Activated CD4-positive, alpha-beta memory T cell treated with anti-CD3 and anti-CD28 coated beads, Interleukin-2, amount 10 ng/mL, durations not matched to agents 7 days and 5 days (primary cell): ENCODE measurements around the gene PCSK6. TPM values are rescaled to one million over a fixed set of nuclear protein-coding genes. Genes with fewer than 3 reads are reported as not detected.
A peak's percentile ranks its signal among the peaks of the same experiment; 100 is the strongest.

ENCODE experiments used
- CTCF ChIA-PET: fragments of 350-600 bp; sonication (Branson Sonifier 250); formaldehyde crosslinking; loops from one replicate; lab custom pipeline; 2021; ENCODE audit warnings: antibody characterized with exemption, inconsistent platforms; lab: Charles Lee
- POLR2A ChIA-PET: fragments of 350-600 bp; sonication (Branson Sonifier 250); formaldehyde crosslinking; loops from one replicate; lab custom pipeline; 2021; ENCODE audit warnings: antibody characterized with exemption; lab: Charles Lee
- DNase-seq: peaks from one replicate; pipeline ENCODE4 v3.0.0-alpha.2; 2020
- H3K27ac Mint-ChIP-seq: one replicate; pipeline ENCODE4 v1.8.0; 2021; ENCODE audit warnings: mild to moderate bottlenecking, mixed read lengths
- H3K27me3 Mint-ChIP-seq: one replicate; pipeline ENCODE4 v1.8.0; 2021; ENCODE audit warnings: mixed read lengths
- H3K36me3 Mint-ChIP-seq: one replicate; pipeline ENCODE4 v1.8.0; 2021; ENCODE audit warnings: low read depth, mixed read lengths
- H3K4me1 Mint-ChIP-seq: one replicate; pipeline ENCODE4 v1.8.0; 2021; ENCODE audit warnings: mixed read lengths
- H3K4me3 Mint-ChIP-seq: one replicate; pipeline ENCODE4 v1.8.0; 2021; ENCODE audit warnings: mild to moderate bottlenecking, mixed read lengths
- H3K9me3 Mint-ChIP-seq: one replicate; pipeline ENCODE4 v1.8.0; 2021; ENCODE audit warnings: mixed read lengths
- total RNA-seq, 2 experiments: library from RNA; stranded (reverse); gene quantifications; one replicate each; pipeline ENCODE4 v1.2.3, GENCODE V29; 2021

Gene PCSK6
- total RNA-seq, 2 experiments from 2014 or later, result 0.53 to 0.58 TPM

- peak overlapping the region; percentile 78 for H3K27ac Mint-ChIP-seq
- H3K4me3 Mint-ChIP-seq, result no peak overlapping the region
- H3K9me3 Mint-ChIP-seq, result peaks cover 9% of the 10 kb centered on the region
- H3K27me3 Mint-ChIP-seq, result peaks cover 3% of the 10 kb centered on the region
- ChIA-PET CTCF (interaction anchor here (3.6 kb wide), 1 partner anchor 11 kb away, joined by 30 read pairs; no protein-coding TSS in a partner anchor), POLR2A (interaction anchor here (1.3 to 2.1 kb wide), 2 partner anchors 11 to 38 kb away, joined by 5 to 8 read pairs; no protein-coding TSS in a partner anchor)
- no peak for DNase-seq
- peaks cover 17% of the 10 kb centered on the region for H3K36me3 Mint-ChIP-seq
- H3K4me1 Mint-ChIP-seq, result peaks cover 17% of the 10 kb centered on the region
Observed at GRCh38 chr15:101332061-101332467, 157.4 kb downstream of the PCSK6 start.

DNA sequence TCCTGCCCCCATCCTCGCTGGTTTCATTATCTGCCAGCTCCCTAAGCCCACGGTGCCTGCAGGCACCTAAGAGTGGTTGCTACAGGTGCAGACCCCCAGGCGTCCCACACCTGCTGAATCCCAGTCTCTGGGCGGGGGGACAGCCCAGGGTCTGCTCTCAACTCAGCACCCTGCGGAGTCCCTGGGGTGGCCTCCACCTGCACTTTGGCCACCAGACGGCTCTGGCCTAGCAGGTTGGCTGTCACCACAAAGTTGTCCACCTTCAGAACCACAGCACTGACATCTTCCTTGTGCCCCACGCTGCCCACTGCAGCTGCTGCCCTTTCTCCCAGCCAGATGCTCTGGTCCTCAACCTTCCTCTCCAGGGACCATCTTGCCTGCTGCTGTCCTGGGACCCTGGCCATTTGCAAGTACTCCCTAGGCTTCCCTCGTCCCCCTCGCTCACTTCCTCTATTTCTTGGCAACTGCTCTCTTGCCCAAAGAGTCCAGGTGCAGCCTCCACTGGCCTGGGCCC lies 159.6 kb downstream of the PCSK6 start:
- Mint-ChIP-seq H3K36me3 (peaks cover 13% of the 10 kb centered on the region), H3K9me3 (peaks cover 3% of the 10 kb centered on the region), H3K27ac (no peak overlapping the region), H3K27me3 (peaks cover 3% of the 10 kb centered on the region), H3K4me3 (no peak overlapping the region), H3K4me1 (peaks cover 13% of the 10 kb centered on the region)
- CTCF ChIA-PET, result no interaction called here
- DNase-seq, result no peak
- POLR2A ChIA-PET, result no interaction called here

GRCh38 chr15:101329309-101329863 lies 160.1 kb downstream of the PCSK6 start:
- CTCF ChIA-PET, result no interaction called here
- DNase-seq, result no peak
- Mint-ChIP-seq H3K27me3 (peaks cover 3% of the 10 kb centered on the region), H3K9me3 (peaks cover 3% of the 10 kb centered on the region), H3K27ac (no peak overlapping the region), H3K4me1 (peaks cover 8% of the 10 kb centered on the region), H3K36me3 (peaks cover 9% of the 10 kb centered on the region), H3K4me3 (no peak overlapping the region)
- POLR2A ChIA-PET, result no interaction called here

- H3K27ac Mint-ChIP-seq, result no peak overlapping the region
- no peaks in the 10 kb centered on the region for H3K4me1 Mint-ChIP-seq
- POLR2A ChIA-PET, result no interaction called here
- no peak overlapping the region for H3K4me3 Mint-ChIP-seq
- peaks cover 3% of the 10 kb centered on the region for H3K27me3 Mint-ChIP-seq
- H3K9me3 Mint-ChIP-seq, result no peaks in the 10 kb centered on the region
- CTCF ChIA-PET, result no interaction called here
- DNase-seq, result no peak
- peaks cover 2% of the 10 kb centered on the region for H3K36me3 Mint-ChIP-seq
Observed at GRCh38 chr15:101328001-101328400, 161.5 kb downstream of the PCSK6 start.

DNA sequence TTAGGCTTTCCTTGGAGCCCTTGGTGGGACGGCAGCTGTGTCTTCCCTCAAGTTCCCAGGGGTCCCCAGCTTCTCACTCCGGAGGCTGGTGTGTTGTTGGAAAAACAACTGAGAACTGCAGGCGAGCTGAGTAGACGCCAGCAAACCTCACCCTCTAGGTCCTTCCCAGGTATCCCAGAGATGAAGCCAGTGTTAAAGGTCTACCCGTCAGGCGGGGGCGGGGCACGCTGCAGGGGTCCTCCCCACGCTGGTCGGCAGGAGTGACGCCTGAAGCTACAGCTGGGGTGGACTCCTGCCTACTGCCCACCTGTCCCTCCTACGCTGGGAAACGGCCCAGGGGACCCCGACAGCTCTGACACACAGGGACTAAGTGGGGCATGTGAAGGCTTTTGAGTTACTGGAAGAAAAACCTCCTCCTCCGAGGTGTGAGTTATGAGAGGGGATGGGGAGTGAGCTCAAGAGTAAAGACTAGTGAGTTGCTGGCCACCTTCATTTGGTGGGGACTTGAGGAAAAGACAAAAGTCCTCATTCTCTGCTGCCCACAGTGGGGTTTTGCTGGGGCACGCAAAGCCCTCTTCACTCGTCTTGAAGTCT lies 162.3 kb downstream of the PCSK6 start:
- Mint-ChIP-seq H3K27ac (no peak overlapping the region), H3K4me1 (no peaks in the 10 kb centered on the region), H3K4me3 (no peak overlapping the region), H3K27me3 (peaks cover 3% of the 10 kb centered on the region), H3K36me3 (no peaks in the 10 kb centered on the region), H3K9me3 (no peaks in the 10 kb centered on the region)
- ChIA-PET CTCF (no interaction called here), POLR2A (no interaction called here)
- no peak for DNase-seq

GRCh38 chr15:101326462-101327146 lies 162.9 kb downstream of the PCSK6 start:
- no peaks in the 10 kb centered on the region for H3K4me1 Mint-ChIP-seq
- H3K9me3 Mint-ChIP-seq, result no peaks in the 10 kb centered on the region
- no peak for DNase-seq
- CTCF ChIA-PET, result no interaction called here
- no peak overlapping the region for H3K4me3 Mint-ChIP-seq
- H3K36me3 Mint-ChIP-seq, result no peaks in the 10 kb centered on the region
- peaks cover 3% of the 10 kb centered on the region for H3K27me3 Mint-ChIP-seq
- POLR2A ChIA-PET, result no interaction called here
- H3K27ac Mint-ChIP-seq, result no peak overlapping the region

GRCh38 chr15:101326026-101326315 lies 163.5 kb downstream of the PCSK6 start:
- Mint-ChIP-seq H3K27ac (no peak overlapping the region), H3K4me1 (peaks cover 4% of the 10 kb centered on the region), H3K4me3 (no peak overlapping the region), H3K9me3 (no peaks in the 10 kb centered on the region), H3K36me3 (no peaks in the 10 kb centered on the region), H3K27me3 (peaks cover 3% of the 10 kb centered on the region)
- CTCF ChIA-PET, result no interaction called here
- DNase-seq, result no peak
- POLR2A ChIA-PET, result interaction anchor here (1.5 kb wide), 1 partner anchor 31 kb away, joined by 5 read pairs; the partner anchor contains the start of gene SNRPA1

DNA sequence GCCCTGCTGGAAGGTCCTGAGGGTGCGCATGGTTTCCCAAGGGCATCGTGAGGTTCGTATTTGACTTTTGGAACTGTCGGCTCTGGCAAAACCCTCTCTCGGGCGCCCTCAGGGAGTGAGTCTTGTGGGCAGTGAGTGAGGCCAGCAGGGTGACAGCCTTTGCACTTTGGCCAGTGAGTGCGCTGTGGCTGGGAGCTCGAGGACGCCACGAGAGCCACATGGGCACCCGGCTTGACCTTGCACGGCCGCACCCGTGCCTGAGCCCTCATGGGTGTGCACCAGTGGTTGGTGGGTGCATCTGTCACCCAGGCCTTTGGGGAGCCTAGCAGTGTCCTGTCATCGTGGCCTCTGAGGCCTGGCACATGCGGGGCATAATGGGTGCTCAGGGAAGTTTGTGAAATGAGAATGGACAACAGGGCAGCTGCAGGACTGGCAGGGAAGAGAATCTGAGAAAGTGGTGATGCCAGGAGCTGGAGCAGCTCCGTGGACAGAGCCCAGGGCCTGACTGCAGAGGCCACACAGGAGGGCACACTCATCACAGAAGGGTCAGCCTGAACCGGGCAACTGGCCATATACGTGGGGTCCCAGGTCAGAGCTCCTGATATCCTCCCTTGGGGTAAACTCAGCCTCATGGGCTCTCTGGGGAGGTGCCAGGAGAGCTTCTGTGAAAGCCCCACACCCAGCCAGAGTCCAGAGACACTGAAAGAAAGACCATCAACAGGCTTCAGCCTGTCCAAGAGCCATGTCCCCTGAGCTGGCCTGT lies 164.1 kb downstream of the PCSK6 start:
- Mint-ChIP-seq H3K27me3 (peaks cover 3% of the 10 kb centered on the region), H3K4me3 (no peak overlapping the region), H3K27ac (no peak overlapping the region), H3K36me3 (no peaks in the 10 kb centered on the region), H3K9me3 (no peaks in the 10 kb centered on the region), H3K4me1 (peaks cover 9% of the 10 kb centered on the region)
- ChIA-PET CTCF (no interaction called here), POLR2A (interaction anchor here (1.5 kb wide), 1 partner anchor 30 kb away, joined by 5 read pairs; the partner anchor contains the start of gene SNRPA1)
- DNase-seq, result no peak

- ChIA-PET CTCF (no interaction called here), POLR2A (interaction anchor here (1.5 kb wide), 1 partner anchor 29 kb away, joined by 5 read pairs; the partner anchor contains the start of gene SNRPA1)
- Mint-ChIP-seq H3K4me1 (peaks cover 15% of the 10 kb centered on the region), H3K27me3 (no peaks in the 10 kb centered on the region), H3K27ac (no peak overlapping the region), H3K9me3 (no peaks in the 10 kb centered on the region), H3K4me3 (no peak overlapping the region), H3K36me3 (no peaks in the 10 kb centered on the region)
- no peak for DNase-seq
Observed at GRCh38 chr15:101324524-101325177, 164.9 kb downstream of the PCSK6 start.

DNA sequence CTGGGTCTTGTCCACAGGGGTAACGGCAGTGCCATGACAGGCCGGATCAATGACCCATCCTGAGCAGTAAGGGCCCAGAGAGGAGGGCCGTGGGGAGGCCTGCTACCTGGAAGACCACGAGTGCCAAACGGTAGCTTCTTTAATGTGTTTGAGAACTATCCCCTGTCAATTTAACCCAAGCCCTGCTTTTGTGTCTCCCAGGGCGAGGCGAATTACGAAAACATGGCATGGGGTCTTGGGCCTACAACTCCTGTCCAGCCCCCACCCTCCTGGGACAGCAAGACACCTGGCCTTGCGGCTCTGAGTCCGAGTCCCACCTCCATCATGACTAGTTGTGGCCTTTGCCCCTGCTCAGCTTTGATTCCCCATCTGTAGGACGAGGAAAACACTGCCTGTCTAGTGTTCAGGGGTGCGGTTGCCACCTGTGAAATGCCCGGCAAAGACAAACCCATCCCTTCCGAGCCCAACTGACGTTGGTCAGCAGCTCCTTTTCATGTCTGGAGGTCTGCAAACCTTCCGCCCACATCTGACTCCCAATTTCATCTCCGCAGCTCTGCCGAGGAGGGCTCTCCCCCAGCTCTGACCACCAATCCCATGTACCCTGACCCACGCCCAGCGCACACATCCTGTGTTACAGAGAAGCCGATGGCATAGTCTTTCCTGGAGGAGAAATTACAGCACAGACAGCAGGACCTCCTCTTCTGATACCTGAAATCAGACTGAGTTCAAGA lies 165.5 kb downstream of the PCSK6 start:
- no peaks in the 10 kb centered on the region for H3K27me3 Mint-ChIP-seq
- DNase-seq, result no peak
- no peak overlapping the region for H3K27ac Mint-ChIP-seq
- H3K4me3 Mint-ChIP-seq, result no peak overlapping the region
- H3K4me1 Mint-ChIP-seq, result peaks cover 16% of the 10 kb centered on the region
- POLR2A ChIA-PET, result no interaction called here
- CTCF ChIA-PET, result no interaction called here
- H3K9me3 Mint-ChIP-seq, result no peaks in the 10 kb centered on the region
- H3K36me3 Mint-ChIP-seq, result no peaks in the 10 kb centered on the region

DNA sequence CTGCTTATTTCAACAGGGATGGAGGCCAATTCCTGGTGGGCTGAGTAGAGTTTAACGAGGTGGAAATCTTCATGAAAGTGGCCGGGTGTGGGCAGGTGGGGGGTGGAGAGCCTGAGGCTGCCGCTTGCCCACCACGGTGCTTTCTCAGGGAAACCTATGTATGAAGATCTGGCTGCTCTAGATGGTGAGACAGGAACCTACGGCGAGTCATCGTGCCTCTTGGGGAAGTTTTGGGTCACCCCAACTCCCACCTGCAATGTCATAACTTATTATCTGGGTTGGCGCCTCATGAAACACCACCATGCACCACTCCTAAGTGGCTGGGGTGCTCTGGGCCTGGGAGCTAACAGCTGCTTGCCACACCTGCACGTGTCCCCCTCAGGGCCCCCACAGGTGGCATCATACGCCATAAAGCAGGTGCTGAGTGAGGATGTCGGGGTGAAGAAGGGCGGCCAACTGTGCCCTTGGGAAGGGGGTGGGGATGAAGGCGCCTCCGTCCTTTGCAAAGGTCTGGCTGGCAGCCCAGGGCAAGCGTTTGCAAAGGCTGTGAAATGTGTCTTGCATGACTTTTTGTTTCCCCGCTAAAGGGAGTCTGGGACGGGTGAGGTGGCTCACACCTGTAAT lies 166.5 kb downstream of the PCSK6 start:
- H3K27ac Mint-ChIP-seq, result no peak overlapping the region
- H3K27me3 Mint-ChIP-seq, result no peaks in the 10 kb centered on the region
- DNase-seq, result no peak
- H3K9me3 Mint-ChIP-seq, result no peaks in the 10 kb centered on the region
- ChIA-PET CTCF (no interaction called here), POLR2A (no interaction called here)
- H3K4me1 Mint-ChIP-seq, result peaks cover 16% of the 10 kb centered on the region
- H3K4me3 Mint-ChIP-seq, result no peak overlapping the region
- no peaks in the 10 kb centered on the region for H3K36me3 Mint-ChIP-seq
